ENCODE data around the gene PSMB9.
"Not testable (repeated sequence)": the region's sequence is repeated elsewhere in the genome, so short reads cannot be mapped to it uniquely, and the experiment has no call there.

The PSMB9 gene

GRCh38 chr6:32865724-32866443, 11.9 kb downstream of the PSMB9 start:
- DNase-seq: no peak

- no peak for DNase-seq
These were observed 13.1 kb downstream of the PSMB9 start for GRCh38 chr6:32867022-32867477.

DNA sequence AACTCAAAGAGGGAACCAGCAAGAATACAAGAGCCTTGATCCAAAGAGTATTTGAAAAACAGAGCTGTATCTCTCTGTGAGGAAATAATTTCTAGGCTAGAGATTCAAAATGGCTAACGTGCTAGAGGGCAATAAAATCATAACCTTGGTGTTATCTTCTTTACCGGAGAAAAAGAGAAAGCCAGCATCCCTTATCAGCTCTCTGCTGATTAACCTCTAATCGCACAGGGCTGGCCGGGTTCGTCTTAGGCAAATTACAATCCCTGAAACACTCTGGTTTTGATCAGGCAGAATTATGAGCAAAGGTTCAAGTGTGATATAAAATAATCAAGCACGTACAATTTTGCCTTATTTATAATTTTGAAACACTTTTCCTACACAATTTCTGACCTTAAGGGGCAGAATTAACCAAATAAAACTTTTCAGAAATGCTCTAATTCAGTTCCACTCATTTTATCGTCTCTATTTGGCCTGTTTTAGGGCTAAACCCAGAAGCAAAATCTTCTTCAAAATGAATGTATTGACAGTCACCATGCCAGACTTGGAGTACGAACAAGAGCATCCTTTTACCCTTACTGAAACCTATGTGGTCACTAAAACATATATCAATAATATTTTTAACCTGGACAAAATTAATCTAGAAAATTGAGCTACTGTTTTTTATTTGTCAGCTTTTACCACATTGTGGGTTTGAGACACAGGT, 13.7 kb downstream of the PSMB9 start:
- no peak for DNase-seq

DNA sequence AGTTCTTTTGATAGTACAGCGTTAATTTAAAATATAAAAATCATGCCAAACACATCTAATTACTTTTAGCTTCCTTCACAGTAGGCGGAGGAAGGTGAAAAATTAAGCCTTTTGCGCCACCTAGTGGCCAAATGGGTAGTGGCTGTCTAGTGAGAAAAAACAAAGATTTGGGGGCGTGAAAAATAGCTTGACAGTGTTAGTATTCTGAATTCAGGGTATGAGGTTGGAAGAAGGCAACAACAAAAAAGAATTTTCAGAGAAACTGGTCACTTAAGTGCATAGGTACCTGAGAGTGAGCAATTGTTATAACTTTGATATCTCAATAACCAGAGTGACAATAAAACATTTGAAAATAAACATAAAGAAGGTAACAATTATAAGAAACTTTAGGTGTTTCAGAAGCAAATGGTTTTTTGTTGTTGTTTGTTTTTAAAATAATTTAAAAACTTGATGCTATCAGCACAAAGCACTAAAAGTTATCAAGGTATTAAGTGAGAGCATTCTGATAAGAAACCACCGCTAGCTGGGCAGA, 14.3 kb downstream of the PSMB9 start:
- no peak for DNase-seq

DNA sequence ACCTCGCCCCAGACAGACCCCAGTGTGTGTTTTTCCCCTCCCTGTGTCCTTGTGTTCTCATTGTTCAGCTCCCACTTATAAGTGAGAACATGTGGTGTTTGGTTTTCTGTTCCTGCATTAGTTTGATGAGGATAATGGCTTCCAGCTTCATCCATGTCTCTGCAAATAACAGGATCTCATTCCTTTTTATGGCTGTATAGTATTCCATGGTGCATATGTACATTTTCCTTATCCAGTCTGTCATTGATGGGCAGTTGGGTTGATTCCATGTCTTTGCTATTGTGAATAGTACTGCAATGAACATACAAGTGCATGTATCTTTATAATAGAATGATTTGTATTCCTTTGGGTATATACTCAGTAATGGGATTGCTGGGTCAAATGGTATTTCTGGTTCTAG, 20.0 kb downstream of the PSMB9 start:
- DNase-seq: not testable (repeated sequence)

DNA sequence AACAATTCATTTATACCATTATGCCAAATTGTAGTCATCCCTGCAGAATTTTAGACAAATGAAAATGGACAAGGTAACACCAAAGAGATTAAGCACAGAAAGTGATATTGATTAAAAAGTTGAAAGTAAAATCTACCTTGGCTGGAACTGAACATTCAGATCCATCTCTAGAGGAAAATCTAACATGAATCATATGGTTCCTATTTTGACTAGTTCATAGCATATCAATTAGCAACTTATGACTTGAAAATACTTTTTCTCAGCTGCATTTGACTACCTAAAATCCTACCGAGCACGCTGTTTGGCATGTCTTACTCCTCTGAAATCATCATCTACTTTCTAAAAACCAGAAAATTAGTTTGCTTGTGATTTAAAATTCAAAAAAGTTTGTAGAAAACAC, 22.6 kb downstream of the PSMB9 start:
- DNase-seq: no peak

DNA sequence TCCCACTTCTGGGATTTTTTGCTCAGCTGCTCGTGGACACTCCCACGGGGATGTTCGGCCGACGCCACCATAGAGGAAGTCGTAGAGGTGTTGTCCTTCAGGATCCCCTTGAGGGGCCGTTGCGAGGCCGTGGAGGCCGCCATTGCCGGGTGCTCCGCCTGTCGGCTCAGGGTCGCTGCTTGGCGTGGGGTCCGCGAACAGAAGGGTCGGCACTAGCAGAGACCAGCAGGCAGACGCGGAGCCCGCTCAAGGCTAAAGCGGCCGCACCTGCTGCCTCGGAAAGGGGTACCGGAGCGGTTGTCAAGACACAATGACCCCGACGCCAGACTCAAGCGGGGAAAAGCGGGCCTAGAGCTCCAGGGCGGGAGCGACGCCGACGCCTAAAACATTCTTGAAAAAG, 25.7 kb downstream of the PSMB9 start:
- no peak for DNase-seq

DNA sequence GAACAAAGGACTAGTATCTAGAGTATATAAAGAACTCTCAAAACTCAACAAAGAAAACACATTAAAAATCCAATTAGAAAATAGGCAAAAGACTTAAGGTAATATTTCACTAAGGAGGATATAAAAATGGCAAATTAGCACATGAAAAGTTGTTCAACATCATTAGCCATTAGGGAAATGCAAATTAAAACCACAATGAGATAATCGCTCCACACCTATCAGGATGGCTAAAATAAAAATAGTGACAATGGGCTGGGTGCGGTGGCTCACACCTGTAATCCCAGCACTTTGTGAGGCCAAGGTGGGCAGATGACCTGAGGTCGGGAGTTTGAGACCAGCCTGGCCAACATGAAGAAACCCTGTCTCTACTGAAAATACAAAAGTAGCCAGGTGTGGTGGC, 27.0 kb downstream of the PSMB9 start:
- DNase-seq: not testable (repeated sequence)

DNA sequence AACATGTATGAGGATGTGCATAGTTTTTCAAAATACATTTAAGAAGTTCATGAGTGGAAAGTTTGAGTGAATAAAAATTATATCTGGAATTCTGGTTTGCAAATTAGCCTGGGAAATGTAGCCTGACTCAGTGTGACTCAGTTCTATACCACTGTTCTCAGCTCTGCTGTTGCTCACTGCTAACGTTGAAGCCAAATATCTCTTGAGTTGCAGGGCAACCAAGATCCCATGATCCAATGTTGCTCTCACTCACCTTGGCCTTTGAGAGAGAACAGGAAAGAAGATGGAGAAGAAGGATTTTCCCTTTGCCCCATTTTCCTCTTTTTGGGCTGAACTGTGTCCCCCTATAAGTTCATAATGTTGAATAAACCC, 28.9 kb downstream of the PSMB9 start:
- no peak for DNase-seq

DNA sequence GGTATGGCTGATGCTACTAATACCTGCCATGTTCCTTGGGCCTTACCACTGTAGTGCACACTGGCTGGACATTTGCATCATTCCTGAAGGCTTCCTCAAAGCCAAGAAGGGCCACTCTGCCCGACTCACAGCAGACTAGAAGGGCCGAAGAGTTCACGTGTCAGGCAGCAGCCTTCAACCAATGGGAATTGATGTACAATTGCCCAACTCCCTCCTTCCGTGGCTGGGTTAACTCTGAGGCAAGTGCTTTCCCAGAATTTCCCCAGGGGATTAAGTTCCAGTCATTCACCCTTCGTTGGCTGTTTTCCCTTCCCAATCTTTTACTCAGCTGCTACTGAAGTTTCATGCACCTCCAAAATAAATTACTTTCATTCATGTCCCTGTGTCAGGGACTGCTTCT, 29.8 kb downstream of the PSMB9 start:
- no peak for DNase-seq

DNA sequence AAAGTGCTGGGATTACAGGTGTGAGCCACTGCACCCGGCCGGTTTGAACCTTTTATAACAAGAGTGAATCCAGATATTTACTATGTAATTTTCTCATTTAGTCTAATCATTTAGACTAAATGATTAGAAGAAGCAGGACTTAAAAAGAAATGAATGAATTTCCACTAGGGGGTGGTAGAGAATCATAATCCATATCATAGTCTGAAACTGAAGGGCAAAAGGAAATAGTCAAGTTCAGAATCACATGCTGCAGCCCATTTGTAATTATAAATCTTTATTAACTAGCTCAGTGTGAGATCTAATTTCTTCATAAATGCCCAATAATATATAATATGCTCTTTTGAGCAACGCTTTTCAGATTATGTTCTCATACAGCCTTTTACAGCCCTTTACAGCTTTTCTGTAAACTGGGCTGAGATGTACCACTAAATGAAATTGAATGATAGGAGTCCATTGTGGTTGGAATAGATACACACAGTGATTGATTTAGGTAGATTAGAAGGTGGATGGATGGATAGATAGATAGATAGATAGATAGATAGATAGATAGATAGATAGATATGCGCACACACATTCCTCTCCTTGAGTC, 31.8 kb downstream of the PSMB9 start:
- DNase-seq: peak; percentile 10

DNA sequence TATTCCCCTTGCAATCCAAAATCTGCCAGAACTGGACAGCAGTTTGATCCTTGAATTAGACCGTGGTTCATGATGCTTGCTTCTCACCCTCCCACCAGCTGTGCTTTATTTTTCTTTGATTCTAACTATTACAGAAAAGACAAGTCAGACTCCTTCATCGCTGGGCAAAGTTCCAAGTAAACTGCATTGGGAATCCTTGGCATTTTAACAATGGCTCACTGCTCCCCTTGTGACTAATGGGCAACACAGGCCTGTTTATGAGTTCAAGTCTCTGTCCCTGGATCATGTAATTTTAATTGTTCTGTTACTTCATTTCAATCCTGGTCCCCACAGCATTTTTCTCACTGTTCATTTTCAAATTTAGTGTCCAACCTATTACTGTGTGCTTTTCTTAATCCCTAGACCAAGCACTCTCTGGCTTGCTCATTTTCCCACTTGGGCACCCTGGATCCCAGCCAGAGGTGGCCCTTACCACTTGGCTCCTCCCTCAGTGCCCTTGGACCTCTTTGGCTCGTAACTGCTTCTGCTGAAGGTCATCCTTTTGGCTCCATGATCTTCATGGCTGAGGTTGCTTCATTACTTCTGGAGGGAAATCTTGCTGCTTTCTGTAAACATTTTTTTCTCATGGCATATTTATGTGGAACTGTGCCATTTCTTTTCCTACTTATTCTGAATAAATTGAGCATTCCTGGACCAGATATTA, 32.8 kb downstream of the PSMB9 start:
- no peak for DNase-seq

DNA sequence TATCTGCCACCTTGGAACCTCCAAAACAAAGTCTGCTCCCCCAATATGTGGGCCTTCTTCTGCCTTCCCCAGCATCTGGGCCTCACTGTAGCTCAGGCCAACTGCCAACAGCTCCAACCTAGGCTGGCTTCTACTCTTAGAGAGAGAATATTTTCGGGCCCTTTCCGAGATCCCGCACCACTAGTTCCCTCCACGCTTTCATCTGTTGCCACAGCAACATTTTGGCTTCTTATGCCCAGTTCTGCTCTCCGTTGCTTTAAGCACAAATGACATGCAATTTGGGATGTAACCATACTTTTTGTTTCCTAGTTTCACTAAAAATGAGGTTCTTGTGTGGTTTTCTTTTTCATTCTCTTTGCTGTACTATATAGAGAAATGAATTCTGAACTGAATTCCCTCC, 33.6 kb downstream of the PSMB9 start:
- no peak for DNase-seq

DNA sequence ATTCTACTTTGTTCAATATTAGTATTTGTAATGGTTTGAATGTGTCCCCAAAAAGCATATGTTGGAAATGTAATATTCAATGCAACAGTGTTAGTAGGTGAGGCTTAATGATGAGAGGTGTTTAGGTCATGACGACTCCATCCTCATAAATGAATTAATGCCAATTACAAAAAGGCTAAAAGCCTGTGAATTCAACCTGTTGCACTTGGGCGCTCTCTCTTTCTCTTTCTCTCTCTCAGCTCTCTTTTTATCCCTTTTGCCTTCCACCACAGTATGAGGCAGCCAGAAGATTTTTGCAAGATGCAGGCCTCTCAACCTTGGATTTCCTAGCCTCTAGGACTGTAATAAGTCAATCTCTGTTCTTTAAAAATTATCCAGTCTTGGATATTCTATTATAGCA, 34.6 kb downstream of the PSMB9 start:
- DNase-seq: no peak

GRCh38 chr6:32889533-32889932, 35.5 kb downstream of the PSMB9 start:
- no peak for DNase-seq

- no peak for DNase-seq
These were observed 36.8 kb downstream of the PSMB9 start for GRCh38 chr6:32890831-32891230.

- DNase-seq: peak; percentile 75
These were observed 40.4 kb downstream of the PSMB9 start for GRCh38 chr6:32894085-32895005.

DNA sequence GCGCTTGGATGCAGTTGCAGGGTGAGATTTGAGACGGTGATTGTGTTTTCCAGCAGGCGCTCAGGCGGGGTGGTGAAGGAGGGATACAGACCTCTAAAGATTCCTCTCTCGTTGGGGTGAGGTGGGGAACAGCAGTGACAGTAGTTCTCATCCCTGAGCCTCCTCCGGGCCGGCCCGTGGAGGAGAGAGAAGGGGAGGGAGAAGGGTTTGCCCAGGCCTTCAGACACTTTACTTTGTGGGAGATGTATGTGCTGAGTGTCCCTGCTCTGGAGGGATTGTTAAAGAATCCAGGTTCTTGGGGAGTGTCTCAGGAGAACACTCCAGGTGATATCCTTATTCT, 41.0 kb downstream of the PSMB9 start:
- no peak for DNase-seq

DNA sequence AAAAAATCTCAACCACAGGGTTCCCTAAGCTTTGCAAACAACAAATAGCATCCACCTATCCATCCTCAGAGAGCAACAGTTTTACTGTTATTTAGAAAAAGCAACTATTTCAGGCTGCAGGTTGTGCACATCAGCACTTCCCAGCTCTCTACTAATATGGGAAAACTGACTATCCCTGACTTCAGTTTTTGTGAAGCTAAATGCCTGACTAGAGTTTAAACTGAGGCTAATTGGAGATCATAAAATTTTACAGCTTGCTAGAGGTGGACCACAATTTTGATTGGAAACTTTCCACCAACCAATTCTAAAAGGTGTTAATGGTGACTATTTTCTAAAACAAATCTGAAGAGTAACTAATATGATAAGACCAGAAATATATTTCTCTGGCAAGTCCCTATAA, 50.0 kb downstream of the PSMB9 start:
- no peak for DNase-seq

DNA sequence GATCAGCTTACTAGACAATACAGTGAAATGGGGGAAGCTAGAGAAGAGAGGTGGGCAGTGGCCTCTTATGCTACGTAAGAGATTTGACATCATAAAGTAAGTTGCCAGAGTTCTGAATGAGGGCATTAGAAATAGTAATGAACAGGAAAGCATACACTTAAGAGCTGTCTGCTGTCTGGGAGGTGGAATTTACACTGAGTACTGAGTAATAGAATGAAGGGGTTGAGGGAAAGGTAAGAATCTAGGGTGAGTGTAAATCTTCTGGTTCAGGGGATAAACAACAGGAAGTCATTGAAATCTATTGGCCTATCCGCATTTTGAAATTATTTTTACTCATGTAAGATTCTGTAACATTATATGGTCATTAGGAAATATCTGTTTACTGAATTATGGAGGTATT, 51.1 kb downstream of the PSMB9 start:
- DNase-seq: no peak

DNA sequence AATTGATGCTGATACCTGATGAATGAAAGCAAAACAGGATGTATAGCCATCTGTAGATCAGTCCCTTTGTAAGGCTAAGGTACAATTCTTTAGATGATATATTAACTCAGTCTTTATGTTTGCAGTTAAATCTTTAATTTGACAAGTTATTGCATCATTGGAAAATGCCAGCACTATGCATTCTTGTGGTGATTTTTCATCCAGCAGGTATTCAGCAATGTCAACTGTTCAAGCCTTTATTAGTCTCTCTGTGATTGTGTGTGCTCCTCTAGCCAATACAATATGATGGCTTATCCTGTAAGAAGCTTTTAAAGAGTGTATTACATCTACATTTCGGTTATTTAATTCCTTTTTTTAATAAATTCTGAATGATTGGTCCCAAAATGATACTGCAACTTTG, 52.5 kb downstream of the PSMB9 start:
- DNase-seq: no peak

DNA sequence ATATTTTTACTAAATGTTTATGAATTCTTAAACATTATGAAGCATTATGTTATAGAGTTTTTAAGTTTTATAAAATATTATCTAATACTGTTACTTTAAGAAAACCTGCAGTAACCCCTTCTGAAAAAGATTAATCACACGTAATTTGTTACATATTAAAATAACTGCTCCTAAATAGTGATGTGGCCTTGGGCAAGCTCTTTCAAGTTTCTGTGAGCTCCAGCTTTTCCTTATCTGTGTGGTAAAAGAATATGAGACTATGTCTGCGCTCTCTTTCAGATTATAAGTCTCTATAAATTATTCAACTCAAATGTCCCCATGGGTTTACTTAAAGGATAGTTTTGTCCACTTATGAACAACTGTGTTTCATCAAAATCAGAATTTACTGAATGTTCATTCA, 54.9 kb downstream of the PSMB9 start:
- no peak for DNase-seq

Data from NCI-H524 treated with DMSO at 0.1 percent for 48 hours (cell line).